Pancreas (tissue), 10 donors: ENCODE results near the gene AFAP1L1. TPM values are rescaled to one million over a fixed set of nuclear protein-coding genes. Genes with fewer than 3 reads are reported as not detected.

Source experiments
- ATAC-seq, 4 donors: fragments of 200-7000 bp; cut with Tn5 transposase; one replicate each; pipeline versions ENCODE4 v1.8.0 to v1.9.1; 2020; ENCODE audit warnings: mild to moderate bottlenecking in 4 of 4, moderate library complexity in 4 of 4
- DNase-seq, 6 donors: peaks; one replicate each; pipeline ENCODE4 v3.0.0-alpha.2; 2020
- FAIRE-seq: peaks from 2 replicates; lab custom pipeline; 2012; peaks lifted over from hg19 to GRCh38; lab: Jason Lieb, UNC
- H3K27ac ChIP-seq, 4 donors: fragments of 200-600 bp; sonication (generic); 1 replicate in 3 of 4; 2 replicates in 1 of 4; pipeline versions ENCODE4 v1.5.0 to v1.8.0; 2020
- H3K27me3 ChIP-seq, 4 donors: fragments of 200-600 bp; one replicate each; pipeline ENCODE4 v1.8.0; 2021
- H3K36me3 ChIP-seq, 3 donors: fragments of 200-600 bp; sonication (generic) in 1 of 3; one replicate each; pipeline versions ENCODE4 v1.5.0 to v1.8.0; 2020 to 2021
- H3K4me1 ChIP-seq, 3 donors: fragments of 200-600 bp; one replicate each; pipeline ENCODE4 v1.8.0; 2021
- H3K4me3 ChIP-seq, 4 donors: fragments of 200-600 bp; sonication (generic) in 2 of 4; one replicate each; pipeline versions ENCODE4 v1.5.0 to v1.8.0; 2020 to 2021
- H3K9me3 ChIP-seq, 4 donors: fragments of 200-600 bp; one replicate each; pipeline ENCODE4 v1.8.0; 2021
- CTCF ChIP-seq, 4 donors: fragments of 200-600 bp; sonication (generic) in 3 of 4; IDR thresholded peaks; one replicate each; pipeline versions ENCODE4 v1.5.0 to v1.8.0; 2021; ENCODE audit warnings: antibody characterized with exemption in 4 of 4
- WGBS, 2 donors: extraction: QIAGEN DNeasy Blood & Tissue Kit; methylation state at CpG; one replicate each; pipeline ENCODE4 v1.1.7; 2013; 5-methylcytosine and 5-hydroxymethylcytosine counted together
- intact Hi-C, 3 donors: fragments of 100-400 bp; cut with DNase I; formaldehyde crosslinking; loops; one replicate each; pipeline versions ENCODE4 v1.11.1 to v1.14.2; 2022
- polyA plus RNA-seq, 2 donors: library from polyadenylated mRNA; stranded (reverse); fragments of 200-250 nt; gene quantifications; one replicate each; pipeline ENCODE4 v1.2.3, GENCODE V29; 2013
- total RNA-seq, 6 donors: library from RNA; stranded (reverse); fragmentation: NEBNext Ultra II Directional in 4 of 6; extraction: Animal tissue kit (Norgen Biotek cat#: 25700) in 4 of 6; gene quantifications; one replicate each; pipeline versions ENCODE4 v1.2.1 to v1.2.4, GENCODE V29; 2021 to 2023
- donor health status: healthy with polysubstance abuse.
- donor health status: DM: no; HTN: no; CAD: no; lungs with moderate emphysema.
- donor health status: DM: no; HTN: no; CAD: no.
- donor health status: control.
- donor health status: control.
- donor health status: Bipolar disorder and iron deficiency.
- donor health status: DM: yes; HTN: yes; CAD: no.
- donor health status: DM: no; HTN: no; CAD: no.
- donor health status: DM: no; HTN: no; CAD: no.
- donor health status: DM: yes; HTN: yes; CAD: no.

The AFAP1L1 gene
- total and polyA plus RNA-seq, 8 donors: 0.54 to 2.4 (median 1.2) TPM

- WGBS, 2 donors: 67 to 68% methylated on average over 5 of the region's 5 CpGs
- Histone ChIP-seq H3K27ac (no peak overlapping the region), H3K4me3 (no peak overlapping the region), H3K27me3 (no peaks in the 10 kb centered on the region), H3K4me1 (no peaks in the 10 kb centered on the region), H3K36me3 (no peaks in the 10 kb centered on the region), H3K9me3 (no peaks in the 10 kb centered on the region)
- ATAC-seq (no peak), DNase-seq (no peak), FAIRE-seq (no peak)
- intact Hi-C loops: no loop called here
- TF ChIP-seq CTCF (IDR thresholded peaks at IDR 0.05): no peak
These were observed 11.3 kb downstream of the AFAP1L1 start for GRCh38 chr5:149282966-149283332.

GRCh38 chr5:149283626-149284480 is 12.2 kb downstream of the AFAP1L1 start:
- no peaks in the 10 kb centered on the region for H3K4me1 ChIP-seq
- H3K9me3 ChIP-seq: no peaks in the 10 kb centered on the region
- H3K4me3 ChIP-seq: no peak overlapping the region
- H3K27me3 ChIP-seq: no peaks in the 10 kb centered on the region
- intact Hi-C loops: no loop called here
- no peak overlapping the region for H3K27ac ChIP-seq
- 63 to 66% methylated on average over 11 of the region's 11 CpGs for WGBS, 2 donors
- no peak for ATAC-seq
- no peak for FAIRE-seq
- DNase-seq: no peak
- no peaks in the 10 kb centered on the region for H3K36me3 ChIP-seq
- TF ChIP-seq CTCF (IDR thresholded peaks at IDR 0.05): no peak

GRCh38 chr5:149284501-149284900 is 12.8 kb downstream of the AFAP1L1 start:
- no peaks in the 10 kb centered on the region for H3K9me3 ChIP-seq
- DNase-seq (no peak), ATAC-seq (peak in 2 of 4 donors; percentile 32 to 51), FAIRE-seq (no peak)
- 51 to 58% methylated on average over 5 of the region's 5 CpGs for WGBS, 2 donors
- no peak overlapping the region for H3K27ac ChIP-seq
- TF ChIP-seq CTCF (IDR thresholded peaks at IDR 0.05): no peak
- H3K27me3 ChIP-seq: no peaks in the 10 kb centered on the region
- intact Hi-C loops: no loop called here
- H3K4me1 ChIP-seq: no peaks in the 10 kb centered on the region
- no peak overlapping the region for H3K4me3 ChIP-seq
- no peaks in the 10 kb centered on the region for H3K36me3 ChIP-seq

- WGBS, 2 donors: 69 to 72% methylated on average over 1 of the region's 1 CpG
These were observed 13.5 kb downstream of the AFAP1L1 start for GRCh38 chr5:149285153-149285552.

More at GRCh38 chr5:149285153-149285552, 13.5 kb downstream of the AFAP1L1 start:
- ATAC-seq (no peak), FAIRE-seq (no peak), DNase-seq (no peak)
- Histone ChIP-seq H3K36me3 (no peaks in the 10 kb centered on the region), H3K4me3 (no peak overlapping the region), H3K27me3 (no peaks in the 10 kb centered on the region), H3K9me3 (no peaks in the 10 kb centered on the region), H3K4me1 (no peaks in the 10 kb centered on the region), H3K27ac (no peak overlapping the region)
- intact Hi-C loops: no loop called here
- TF ChIP-seq CTCF (IDR thresholded peaks at IDR 0.05): no peak
